GM08714 (cell line): Measurements from ENCODE around the gene MYO5C.

Source experiments
- H3K4me3 ChIP-seq: fragments of 200-500 bp; sonication (Bioruptor generic); 2 replicates; pipeline ENCODE4 v1.5.1; 2014; ENCODE audit warnings: mild to moderate bottlenecking, low read length, inconsistent platforms
- ZNF274 ChIP-seq: IDR thresholded peaks from 2 replicates; pipeline ENCODE4 v1.6.1; 2012; ENCODE audit warnings: mild to moderate bottlenecking, low read depth, low read length

Gene MYO5C

GRCh38 chr15:52230073-52230472 is 65.5 kb downstream of the MYO5C start:
- no peak for TF ChIP-seq ZNF274

GRCh38 chr15:52228921-52229320 is 66.7 kb downstream of the MYO5C start:
- H3K4me3 ChIP-seq = no peak overlapping the region
- no peak for TF ChIP-seq ZNF274

More at GRCh38 chr15:52230073-52230472, 65.5 kb downstream of the MYO5C start:
- H3K4me3 ChIP-seq = no peak overlapping the region

- no peak for TF ChIP-seq ZNF274
- no peak overlapping the region for H3K4me3 ChIP-seq
Measured at GRCh38 chr15:52227456-52227855, 68.1 kb downstream of the MYO5C start.

GRCh38 chr15:52225230-52225629 is 70.4 kb downstream of the MYO5C start:
- TF ChIP-seq ZNF274 = no peak
- no peak overlapping the region for H3K4me3 ChIP-seq

GRCh38 chr15:52224211-52224610 is 71.4 kb downstream of the MYO5C start:
- H3K4me3 ChIP-seq = no peak overlapping the region
- TF ChIP-seq ZNF274 = no peak

- H3K4me3 ChIP-seq = peak overlapping the region; percentile 83; the same call in 1 of the 2 replicates
- no peak for TF ChIP-seq ZNF274
Measured at GRCh38 chr15:52221730-52222129, 73.9 kb downstream of the MYO5C start.

- TF ChIP-seq ZNF274 = no peak
- H3K4me3 ChIP-seq = peak overlapping the region; percentile 83
Measured at GRCh38 chr15:52220937-52221660, 74.5 kb downstream of the MYO5C start.

GRCh38 chr15:52220251-52220650 is 75.4 kb downstream of the MYO5C start:
- H3K4me3 ChIP-seq = no peak overlapping the region
- no peak for TF ChIP-seq ZNF274

- no peak for TF ChIP-seq ZNF274
- H3K4me3 ChIP-seq = no peak overlapping the region
Measured at GRCh38 chr15:52218816-52219215, 76.8 kb downstream of the MYO5C start.

- H3K4me3 ChIP-seq = no peak overlapping the region
- TF ChIP-seq ZNF274 = no peak
Measured at GRCh38 chr15:52218371-52218770, 77.2 kb downstream of the MYO5C start.

- no peak overlapping the region for H3K4me3 ChIP-seq
- no peak for TF ChIP-seq ZNF274
Measured at GRCh38 chr15:52217186-52217585, 78.4 kb downstream of the MYO5C start.

- no peak for TF ChIP-seq ZNF274
- no peak overlapping the region for H3K4me3 ChIP-seq
Measured at GRCh38 chr15:52214553-52214952, 81.1 kb downstream of the MYO5C start.

- no peak for TF ChIP-seq ZNF274
- no peak overlapping the region for H3K4me3 ChIP-seq
Measured at GRCh38 chr15:52213206-52213605, 82.4 kb downstream of the MYO5C start.

GRCh38 chr15:52208306-52208946 is 87.2 kb downstream of the MYO5C start:
- TF ChIP-seq ZNF274 = no peak
- no peak overlapping the region for H3K4me3 ChIP-seq

GRCh38 chr15:52207191-52207590 is 88.4 kb downstream of the MYO5C start:
- no peak for TF ChIP-seq ZNF274
- H3K4me3 ChIP-seq = no peak overlapping the region
